Neural cell (in vitro differentiated cells): ENCODE results near the gene PLXNA4. TPM values are rescaled to one million over a fixed set of nuclear protein-coding genes. Genes with fewer than 3 reads are reported as not detected.

Experiments
- H2AFZ ChIP-seq: fragments of 200-600, 300-800 bp; sonication (generic), shearing (Covaris generic); 2 replicates; pipeline ENCODE4 v1.6.0; 2014; ENCODE audit warnings: low read depth, mild to moderate bottlenecking, antibody characterized with exemption, low read length, moderate library complexity
- H3F3A ChIP-seq: fragments of 200-600 bp; shearing (Covaris generic); 2 replicates; pipeline ENCODE4 v1.6.1; 2016; ENCODE audit warnings: mild to moderate bottlenecking, moderate library complexity, mixed read lengths, antibody characterized with exemption, low read length; ENCODE audit not compliant: insufficient read depth, poor library complexity, severe bottlenecking
- H3K27ac ChIP-seq: fragments of 200-600, 300-800 bp; sonication (generic), shearing (Covaris generic); 2 replicates; pipeline ENCODE4 v1.5.1; 2014; ENCODE audit warnings: mild to moderate bottlenecking, low read length, moderate library complexity
- H3K27me3 ChIP-seq: fragments of 300-800, 200-600 bp; sonication (generic), shearing (Covaris generic); 2 replicates; pipeline ENCODE4 v1.6.0; 2014; ENCODE audit warnings: mild to moderate bottlenecking, low read depth, low read length, moderate library complexity; ENCODE audit not compliant: insufficient read depth
- H3K36me3 ChIP-seq: fragments of 300-800, 200-600 bp; sonication (generic), shearing (Covaris generic); 2 replicates; pipeline ENCODE4 v1.5.1; 2014; ENCODE audit warnings: mild to moderate bottlenecking, antibody characterized with exemption, low read length, moderate library complexity; ENCODE audit not compliant: insufficient read depth
- H3K4me2 ChIP-seq: fragments of 300-800, 200-600 bp; sonication (generic), shearing (Covaris generic); 2 replicates; pipeline ENCODE4 v1.6.0; 2014; ENCODE audit warnings: mild to moderate bottlenecking, low read length
- H3K4me3 ChIP-seq: fragments of 300-800, 200-600 bp; sonication (generic), shearing (Covaris generic); 2 replicates; pipeline ENCODE4 v1.5.1; 2014; ENCODE audit warnings: mild to moderate bottlenecking, low read length, moderate library complexity
- H3K79me2 ChIP-seq: fragments of 200-600 bp; shearing (Covaris generic); replicated peaks from 2 replicates; pipeline ENCODE4 v1.6.0; 2014; ENCODE audit warnings: mild to moderate bottlenecking, low read length, moderate library complexity; ENCODE audit not compliant: insufficient read depth
- H3K9ac ChIP-seq: fragments of 300-800, 200-600 bp; sonication (generic), shearing (Covaris generic); 2 replicates; pipeline ENCODE4 v1.6.1; 2016; ENCODE audit warnings: mild to moderate bottlenecking, low read length, mixed read lengths
- H3K9me2 ChIP-seq: fragments of 200-600 bp; shearing (Covaris generic); 2 replicates; pipeline ENCODE4 v1.6.1; 2016; ENCODE audit warnings: mild to moderate bottlenecking, low read length, mixed read lengths; ENCODE audit not compliant: insufficient read depth
- H3K9me3 ChIP-seq: fragments of 200-600, 300-800 bp; sonication (generic), shearing (Covaris generic); 2 replicates; pipeline ENCODE4 v1.6.1; 2016; ENCODE audit warnings: mild to moderate bottlenecking, mixed run types, low read length, moderate library complexity, mixed read lengths
- H4K20me1 ChIP-seq: fragments of 200-600 bp; shearing (Covaris generic); 2 replicates; pipeline ENCODE4 v1.6.1; 2016; ENCODE audit warnings: mild to moderate bottlenecking, mixed run types; ENCODE audit not compliant: insufficient read depth
- EP300 ChIP-seq: fragments of 450-650 bp; conservative IDR thresholded peaks from 2 replicates; pipeline ENCODE4 v1.6.1; 2014; ENCODE audit warnings: antibody characterized with exemption, mild to moderate bottlenecking, moderate library complexity; ENCODE audit not compliant: poor library complexity, severe bottlenecking
- EZH2 ChIP-seq: fragments of 200-600, 300-800 bp; shearing (Covaris generic), sonication (generic); IDR thresholded peaks from 2 replicates; pipeline ENCODE4 v1.6.1; 2014; ENCODE audit warnings: antibody characterized with exemption, low read length, borderline replicate concordance, mild to moderate bottlenecking; ENCODE audit not compliant: insufficient read depth, poor library complexity, severe bottlenecking
- MXI1 ChIP-seq: fragments of 450-650 bp; conservative IDR thresholded peaks from 2 replicates; pipeline ENCODE4 v1.6.1; 2014; ENCODE audit warnings: antibody characterized with exemption, mild to moderate bottlenecking; ENCODE audit not compliant: poor library complexity, severe bottlenecking
- POLR2AphosphoS5 ChIP-seq: IDR thresholded peaks from 2 replicates; pipeline ENCODE4 v1.6.1; 2012
- RAD21 ChIP-seq: fragments of 450-650 bp; conservative IDR thresholded peaks from 2 replicates; pipeline ENCODE4 v1.6.1; 2014; ENCODE audit warnings: antibody characterized with exemption, mild to moderate bottlenecking, moderate library complexity
- SMC3 ChIP-seq: fragments of 450-650 bp; conservative IDR thresholded peaks from 2 replicates; pipeline ENCODE4 v1.6.1; 2014; ENCODE audit warnings: antibody characterized with exemption, mild to moderate bottlenecking, moderate library complexity; ENCODE audit not compliant: poor library complexity
- TAF1 ChIP-seq: IDR thresholded peaks from 2 replicates; pipeline ENCODE4 v1.6.1; 2012; ENCODE audit warnings: low read depth
- polyA plus RNA-seq: library from polyadenylated mRNA; depleted of rRNA; stranded (reverse); fragments of >200 nt; gene quantifications from 2 replicates; pipeline ENCODE4 v1.2.3, GENCODE V29; 2014
- TF ChIP-seq, protein P1 (sequence below): IDR thresholded peaks from 2 replicates; pipeline ENCODE4 v1.6.1; 2012; ENCODE audit warnings: borderline replicate concordance
- TF ChIP-seq, protein P2 (sequence below): fragments of 450-650 bp; IDR thresholded peaks from 2 replicates; pipeline ENCODE4 v1.5.1; 2014; ENCODE audit warnings: antibody characterized with exemption, mild to moderate bottlenecking, moderate library complexity; ENCODE audit not compliant: poor library complexity, severe bottlenecking

PLXNA4 gene
- polyA plus RNA-seq, 1 donor from 2014 or later, result 7.2 TPM

DNA sequence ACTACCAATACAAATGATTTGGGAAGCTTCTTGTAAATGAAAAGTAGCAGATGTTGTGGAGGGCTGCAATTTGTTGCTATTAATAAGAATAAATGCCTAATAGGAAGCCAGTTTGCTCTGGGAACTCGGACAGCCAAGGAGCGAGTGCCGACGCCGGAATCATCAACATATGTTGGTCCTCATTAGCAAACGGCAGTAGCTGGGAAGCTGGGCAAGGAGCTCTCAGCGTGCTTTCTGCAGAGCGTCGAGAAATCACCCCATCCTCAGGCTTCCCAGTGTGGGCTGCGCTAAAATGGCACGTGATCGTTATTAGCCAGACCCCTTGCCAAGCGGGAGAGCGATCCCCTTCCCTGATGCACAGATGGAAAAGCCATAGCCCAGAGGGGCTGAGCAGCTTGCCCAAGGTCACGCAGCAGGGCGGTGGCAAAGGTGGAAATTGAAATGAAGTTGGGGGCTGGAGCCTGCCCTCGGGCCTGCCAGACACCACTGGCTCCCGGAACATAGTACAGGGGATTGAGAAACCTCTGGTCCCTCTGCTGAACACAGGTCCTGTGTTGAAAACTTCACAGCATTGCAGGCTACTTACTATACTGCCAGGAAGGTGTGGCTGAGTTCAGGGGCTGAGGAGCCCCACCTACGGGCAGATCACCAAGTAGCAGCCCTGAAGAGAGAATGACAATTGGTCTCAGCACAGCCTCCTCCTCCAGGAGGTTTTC lies 326.9 kb downstream of the PLXNA4 start:
- no peaks in the 10 kb centered on the region for H3K79me2 ChIP-seq
- no peak overlapping the region for H2AFZ ChIP-seq
- no peaks in the 10 kb centered on the region for H3K9me3 ChIP-seq
- no peak overlapping the region for H3K9ac ChIP-seq
- TF ChIP-seq EZH2 (no peak), TAF1 (no peak), SMC3 (no peak), RAD21 (no peak), MXI1 (no peak), POLR2AphosphoS5 (no peak), EP300 (no peak)
- TF ChIP-seq, protein P1, sequence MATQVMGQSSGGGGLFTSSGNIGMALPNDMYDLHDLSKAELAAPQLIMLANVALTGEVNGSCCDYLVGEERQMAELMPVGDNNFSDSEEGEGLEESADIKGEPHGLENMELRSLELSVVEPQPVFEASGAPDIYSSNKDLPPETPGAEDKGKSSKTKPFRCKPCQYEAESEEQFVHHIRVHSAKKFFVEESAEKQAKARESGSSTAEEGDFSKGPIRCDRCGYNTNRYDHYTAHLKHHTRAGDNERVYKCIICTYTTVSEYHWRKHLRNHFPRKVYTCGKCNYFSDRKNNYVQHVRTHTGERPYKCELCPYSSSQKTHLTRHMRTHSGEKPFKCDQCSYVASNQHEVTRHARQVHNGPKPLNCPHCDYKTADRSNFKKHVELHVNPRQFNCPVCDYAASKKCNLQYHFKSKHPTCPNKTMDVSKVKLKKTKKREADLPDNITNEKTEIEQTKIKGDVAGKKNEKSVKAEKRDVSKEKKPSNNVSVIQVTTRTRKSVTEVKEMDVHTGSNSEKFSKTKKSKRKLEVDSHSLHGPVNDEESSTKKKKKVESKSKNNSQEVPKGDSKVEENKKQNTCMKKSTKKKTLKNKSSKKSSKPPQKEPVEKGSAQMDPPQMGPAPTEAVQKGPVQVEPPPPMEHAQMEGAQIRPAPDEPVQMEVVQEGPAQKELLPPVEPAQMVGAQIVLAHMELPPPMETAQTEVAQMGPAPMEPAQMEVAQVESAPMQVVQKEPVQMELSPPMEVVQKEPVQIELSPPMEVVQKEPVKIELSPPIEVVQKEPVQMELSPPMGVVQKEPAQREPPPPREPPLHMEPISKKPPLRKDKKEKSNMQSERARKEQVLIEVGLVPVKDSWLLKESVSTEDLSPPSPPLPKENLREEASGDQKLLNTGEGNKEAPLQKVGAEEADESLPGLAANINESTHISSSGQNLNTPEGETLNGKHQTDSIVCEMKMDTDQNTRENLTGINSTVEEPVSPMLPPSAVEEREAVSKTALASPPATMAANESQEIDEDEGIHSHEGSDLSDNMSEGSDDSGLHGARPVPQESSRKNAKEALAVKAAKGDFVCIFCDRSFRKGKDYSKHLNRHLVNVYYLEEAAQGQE, result no peak
- TF ChIP-seq, protein P2, sequence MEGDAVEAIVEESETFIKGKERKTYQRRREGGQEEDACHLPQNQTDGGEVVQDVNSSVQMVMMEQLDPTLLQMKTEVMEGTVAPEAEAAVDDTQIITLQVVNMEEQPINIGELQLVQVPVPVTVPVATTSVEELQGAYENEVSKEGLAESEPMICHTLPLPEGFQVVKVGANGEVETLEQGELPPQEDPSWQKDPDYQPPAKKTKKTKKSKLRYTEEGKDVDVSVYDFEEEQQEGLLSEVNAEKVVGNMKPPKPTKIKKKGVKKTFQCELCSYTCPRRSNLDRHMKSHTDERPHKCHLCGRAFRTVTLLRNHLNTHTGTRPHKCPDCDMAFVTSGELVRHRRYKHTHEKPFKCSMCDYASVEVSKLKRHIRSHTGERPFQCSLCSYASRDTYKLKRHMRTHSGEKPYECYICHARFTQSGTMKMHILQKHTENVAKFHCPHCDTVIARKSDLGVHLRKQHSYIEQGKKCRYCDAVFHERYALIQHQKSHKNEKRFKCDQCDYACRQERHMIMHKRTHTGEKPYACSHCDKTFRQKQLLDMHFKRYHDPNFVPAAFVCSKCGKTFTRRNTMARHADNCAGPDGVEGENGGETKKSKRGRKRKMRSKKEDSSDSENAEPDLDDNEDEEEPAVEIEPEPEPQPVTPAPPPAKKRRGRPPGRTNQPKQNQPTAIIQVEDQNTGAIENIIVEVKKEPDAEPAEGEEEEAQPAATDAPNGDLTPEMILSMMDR, result no peak
- H3K36me3 ChIP-seq, result no peaks in the 10 kb centered on the region
- H3K27me3 ChIP-seq, result no peaks in the 10 kb centered on the region
- no peak overlapping the region for H3K4me3 ChIP-seq
- no peaks in the 10 kb centered on the region for H3F3A ChIP-seq
- no peak overlapping the region for H3K27ac ChIP-seq
- H4K20me1 ChIP-seq, result no peaks in the 10 kb centered on the region
- no peaks in the 10 kb centered on the region for H3K9me2 ChIP-seq
- H3K4me2 ChIP-seq, result no peak overlapping the region

DNA sequence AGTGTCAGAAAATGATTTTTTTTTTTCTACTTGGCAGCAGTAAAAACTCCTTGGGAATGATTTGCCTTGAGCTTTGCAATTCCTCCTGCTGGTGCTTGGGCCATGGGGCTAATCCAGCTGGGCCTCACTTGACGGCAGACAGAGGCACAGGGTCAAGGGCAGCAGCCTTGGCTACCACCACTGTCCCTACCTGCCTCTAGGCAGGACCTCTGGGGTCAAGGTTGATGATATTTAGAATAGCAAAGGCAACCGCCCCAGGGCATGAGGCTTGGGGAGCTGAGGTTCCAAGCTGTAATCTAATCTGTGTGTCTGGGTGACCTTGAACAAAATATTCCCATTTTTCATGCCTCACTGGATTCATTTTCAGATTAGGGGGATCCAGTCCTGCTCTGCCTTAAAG lies 327.4 kb downstream of the PLXNA4 start:
- no peak overlapping the region for H3K4me2 ChIP-seq
- H3K27ac ChIP-seq, result no peak overlapping the region
- no peak for TF ChIP-seq POLR2AphosphoS5
- TF ChIP-seq TAF1, result no peak
- no peaks in the 10 kb centered on the region for H3K9me2 ChIP-seq
- H3K36me3 ChIP-seq, result no peaks in the 10 kb centered on the region
- no peaks in the 10 kb centered on the region for H3K9me3 ChIP-seq
- no peaks in the 10 kb centered on the region for H3K79me2 ChIP-seq
- H3F3A ChIP-seq, result no peaks in the 10 kb centered on the region
- H3K27me3 ChIP-seq, result no peaks in the 10 kb centered on the region
- no peaks in the 10 kb centered on the region for H4K20me1 ChIP-seq
- H3K4me3 ChIP-seq, result no peak overlapping the region
- H3K9ac ChIP-seq, result no peak overlapping the region
- no peak overlapping the region for H2AFZ ChIP-seq
